Activated T-helper 1 cell treated with Interleukin-2 at 50 U/mL for 16 hours (primary cell): ENCODE data around the gene HUNK.

Experiments used
- DNase-seq: peaks from one replicate; pipeline ENCODE4 v3.0.0-alpha.2; 2020; ENCODE audit warnings: low read depth

Gene HUNK

GRCh38 chr21:31959881-31960280 lies 87.1 kb downstream of the HUNK start:
- DNase-seq, result no peak

GRCh38 chr21:31961027-31961426 lies 88.2 kb downstream of the HUNK start:
- no peak for DNase-seq

- DNase-seq, result no peak
Measured at GRCh38 chr21:31961704-31962103, 88.9 kb downstream of the HUNK start.

- DNase-seq, result no peak
Measured at GRCh38 chr21:31964692-31965091, 91.9 kb downstream of the HUNK start.

- no peak for DNase-seq
Measured at GRCh38 chr21:31967334-31967733, 94.5 kb downstream of the HUNK start.

- no peak for DNase-seq
Measured at GRCh38 chr21:31972622-31973021, 99.8 kb downstream of the HUNK start.

GRCh38 chr21:31973402-31973944 lies 100.7 kb downstream of the HUNK start:
- no peak for DNase-seq

GRCh38 chr21:31974454-31974985 lies 101.7 kb downstream of the HUNK start:
- DNase-seq, result no peak

GRCh38 chr21:31975491-31975890 lies 102.7 kb downstream of the HUNK start:
- DNase-seq, result no peak

- DNase-seq, result no peak
Measured at GRCh38 chr21:31977816-31978215, 105.0 kb downstream of the HUNK start.

- DNase-seq, result no peak
Measured at GRCh38 chr21:31983120-31983519, 110.3 kb downstream of the HUNK start.

GRCh38 chr21:31983554-31983953 lies 110.7 kb downstream of the HUNK start:
- DNase-seq, result no peak

- DNase-seq, result no peak
Measured at GRCh38 chr21:31985398-31985797, 112.6 kb downstream of the HUNK start.

- DNase-seq, result no peak
Measured at GRCh38 chr21:31986035-31986856, 113.4 kb downstream of the HUNK start.

GRCh38 chr21:31987696-31988095 lies 114.9 kb downstream of the HUNK start:
- DNase-seq, result no peak

- no peak for DNase-seq
Measured at GRCh38 chr21:31988492-31989290, 115.9 kb downstream of the HUNK start.

GRCh38 chr21:31991356-31992331 lies 118.8 kb downstream of the HUNK start:
- no peak for DNase-seq

- no peak for DNase-seq
Measured at GRCh38 chr21:31992391-31992790, 119.6 kb downstream of the HUNK start.

- no peak for DNase-seq
Measured at GRCh38 chr21:31993826-31994825, 121.3 kb downstream of the HUNK start.

GRCh38 chr21:31997191-31997590 lies 124.4 kb downstream of the HUNK start:
- no peak for DNase-seq
